HG03196 (cell line): ENCODE data around the gene GLIS2.
"Not testable (repeated sequence)": the region's sequence is repeated elsewhere in the genome, so short reads cannot be mapped to it uniquely, and the experiment has no call there.

Source experiments
- ATAC-seq: cut with Tn5 transposase; IDR thresholded peaks from one replicate; pipeline ENCODE4 v1.9.1; 2021; ENCODE audit not compliant: unreplicated experiment

GLIS2 gene

GRCh38 chr16:4333714-4334113 lies 17.8 kb downstream of the GLIS2 start:
- not testable (repeated sequence) for ATAC-seq

GRCh38 chr16:4334724-4335495 lies 19.0 kb downstream of the GLIS2 start:
- ATAC-seq, result no peak

GRCh38 chr16:4336701-4337539 lies 21.1 kb downstream of the GLIS2 start:
- ATAC-seq, result no peak

GRCh38 chr16:4337540-4338088 lies 21.7 kb downstream of the GLIS2 start:
- no peak for ATAC-seq

GRCh38 chr16:4338125-4338582 lies 22.3 kb downstream of the GLIS2 start:
- no peak for ATAC-seq

GRCh38 chr16:4338712-4339299 lies 22.9 kb downstream of the GLIS2 start:
- no peak for ATAC-seq

GRCh38 chr16:4339455-4339854 lies 23.6 kb downstream of the GLIS2 start:
- no peak for ATAC-seq

- no peak for ATAC-seq
These were observed 24.0 kb downstream of the GLIS2 start for GRCh38 chr16:4339909-4340308.

- ATAC-seq, result no peak
These were observed 24.6 kb downstream of the GLIS2 start for GRCh38 chr16:4340443-4340842.

GRCh38 chr16:4341250-4341649 lies 25.4 kb downstream of the GLIS2 start:
- ATAC-seq, result no peak

- no peak for ATAC-seq
These were observed 27.2 kb downstream of the GLIS2 start for GRCh38 chr16:4342866-4343744.

GRCh38 chr16:4344300-4344982 lies 28.6 kb downstream of the GLIS2 start:
- ATAC-seq, result not testable (repeated sequence)

GRCh38 chr16:4344983-4345835 lies 29.3 kb downstream of the GLIS2 start:
- ATAC-seq, result no peak

GRCh38 chr16:4345836-4346781 lies 30.2 kb downstream of the GLIS2 start:
- ATAC-seq, result no peak

GRCh38 chr16:4347010-4347409 lies 31.1 kb downstream of the GLIS2 start:
- ATAC-seq, result no peak

- ATAC-seq, result no peak
These were observed 32.1 kb downstream of the GLIS2 start for GRCh38 chr16:4347765-4348509.

GRCh38 chr16:4349332-4349731 lies 33.5 kb downstream of the GLIS2 start:
- ATAC-seq, result no peak
